Activated CD8-positive, alpha-beta T cell treated with anti-CD3 and anti-CD28 coated beads for 36 hours (primary cell): Measurements from ENCODE around the gene XPC. TPM values are rescaled to one million over a fixed set of nuclear protein-coding genes. Genes with fewer than 3 reads are reported as not detected.

Source experiments
- ATAC-seq: fragments of 200-7000 bp; cut with Tn5 transposase; one replicate; pipeline ENCODE4 v1.10.0; 2021; ENCODE audit warnings: mild to moderate bottlenecking, moderate library complexity
- CTCF ChIA-PET: fragments of 350-600 bp; sonication (Branson Sonifier 250); formaldehyde crosslinking; loops from one replicate; lab custom pipeline; 2021; ENCODE audit warnings: antibody characterized with exemption; lab: Charles Lee
- POLR2A ChIA-PET: fragments of 350-600 bp; sonication (Branson Sonifier 250); formaldehyde crosslinking; loops from one replicate; lab custom pipeline; 2021; ENCODE audit warnings: antibody characterized with exemption; lab: Charles Lee
- DNase-seq: peaks from one replicate; pipeline ENCODE4 v3.0.0-alpha.2; 2020
- H3K27ac Mint-ChIP-seq: one replicate; pipeline ENCODE4 v1.8.0; 2021; ENCODE audit warnings: mild to moderate bottlenecking, mixed read lengths
- H3K27me3 Mint-ChIP-seq: one replicate; pipeline ENCODE4 v1.8.0; 2021; ENCODE audit warnings: mixed read lengths
- H3K36me3 Mint-ChIP-seq: one replicate; pipeline ENCODE4 v1.8.0; 2021; ENCODE audit warnings: low read depth, mixed read lengths
- H3K4me1 Mint-ChIP-seq: one replicate; pipeline ENCODE4 v1.8.0; 2021; ENCODE audit warnings: low read depth, mixed read lengths
- H3K4me3 Mint-ChIP-seq: one replicate; pipeline ENCODE4 v1.8.0; 2021; ENCODE audit warnings: mild to moderate bottlenecking, moderate library complexity, mixed read lengths
- H3K9me3 Mint-ChIP-seq: one replicate; pipeline ENCODE4 v1.8.0; 2021; ENCODE audit warnings: mixed read lengths
- intact Hi-C: fragments of 100-400 bp; cut with micrococcal nuclease; formaldehyde crosslinking; loops from one replicate; pipeline ENCODE4 v1.10.0; 2022
- total RNA-seq, 2 experiments: library from RNA; stranded (reverse); gene quantifications; one replicate each; pipeline ENCODE4 v1.2.3, GENCODE V29; 2021
- TF ChIP-seq, protein P1 (sequence below): fragments of 200-600 bp; IDR thresholded peaks from one replicate; pipeline ENCODE4 v1.8.0; 2022; ENCODE audit warnings: antibody characterized with exemption, mild to moderate bottlenecking

XPC gene
- total RNA-seq, 2 experiments from 2014 or later: 23.5 to 24.8 TPM

DNA sequence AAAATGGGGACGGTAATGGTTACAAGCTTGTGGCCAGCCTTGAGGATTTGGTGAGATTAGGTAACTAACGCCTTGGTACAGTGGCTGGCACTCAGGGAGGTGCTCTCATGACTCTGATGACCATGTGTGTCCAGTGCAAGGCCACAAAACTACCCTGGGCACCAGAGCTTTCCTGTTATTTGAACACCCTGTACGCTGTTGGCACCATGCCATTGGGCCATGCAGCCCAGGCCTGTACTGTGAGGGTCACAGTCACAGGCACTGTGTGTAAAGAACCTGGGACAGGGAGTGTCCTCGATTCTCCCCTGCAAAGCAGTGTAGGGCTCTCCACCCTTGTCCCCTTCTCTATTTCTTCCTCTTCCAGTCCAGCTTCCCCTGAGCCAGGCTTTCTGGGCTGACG lies 47.3 kb downstream of the XPC start:
- peaks cover 22% of the 10 kb centered on the region for H3K4me1 Mint-ChIP-seq
- intact Hi-C loops: no loop called here
- H3K4me3 Mint-ChIP-seq: no peak overlapping the region
- H3K9me3 Mint-ChIP-seq: no peaks in the 10 kb centered on the region
- CTCF ChIA-PET: interaction anchor here (1.0 kb wide), 1 partner anchor 72 kb away, joined by 3 read pairs; no protein-coding TSS in a partner anchor
- no peak for DNase-seq
- POLR2A ChIA-PET: interaction anchor here (0.7 to 2.1 kb wide), 4 partner anchors 9 to 130 kb away, joined by 3 to 5 read pairs (median 4); partner anchors contain the start of gene XPC
- H3K36me3 Mint-ChIP-seq: peaks cover 51% of the 10 kb centered on the region
- H3K27ac Mint-ChIP-seq: no peak overlapping the region
- TF ChIP-seq, protein P1, sequence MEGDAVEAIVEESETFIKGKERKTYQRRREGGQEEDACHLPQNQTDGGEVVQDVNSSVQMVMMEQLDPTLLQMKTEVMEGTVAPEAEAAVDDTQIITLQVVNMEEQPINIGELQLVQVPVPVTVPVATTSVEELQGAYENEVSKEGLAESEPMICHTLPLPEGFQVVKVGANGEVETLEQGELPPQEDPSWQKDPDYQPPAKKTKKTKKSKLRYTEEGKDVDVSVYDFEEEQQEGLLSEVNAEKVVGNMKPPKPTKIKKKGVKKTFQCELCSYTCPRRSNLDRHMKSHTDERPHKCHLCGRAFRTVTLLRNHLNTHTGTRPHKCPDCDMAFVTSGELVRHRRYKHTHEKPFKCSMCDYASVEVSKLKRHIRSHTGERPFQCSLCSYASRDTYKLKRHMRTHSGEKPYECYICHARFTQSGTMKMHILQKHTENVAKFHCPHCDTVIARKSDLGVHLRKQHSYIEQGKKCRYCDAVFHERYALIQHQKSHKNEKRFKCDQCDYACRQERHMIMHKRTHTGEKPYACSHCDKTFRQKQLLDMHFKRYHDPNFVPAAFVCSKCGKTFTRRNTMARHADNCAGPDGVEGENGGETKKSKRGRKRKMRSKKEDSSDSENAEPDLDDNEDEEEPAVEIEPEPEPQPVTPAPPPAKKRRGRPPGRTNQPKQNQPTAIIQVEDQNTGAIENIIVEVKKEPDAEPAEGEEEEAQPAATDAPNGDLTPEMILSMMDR: no peak
- H3K27me3 Mint-ChIP-seq: no peaks in the 10 kb centered on the region
- no peak for ATAC-seq

DNA sequence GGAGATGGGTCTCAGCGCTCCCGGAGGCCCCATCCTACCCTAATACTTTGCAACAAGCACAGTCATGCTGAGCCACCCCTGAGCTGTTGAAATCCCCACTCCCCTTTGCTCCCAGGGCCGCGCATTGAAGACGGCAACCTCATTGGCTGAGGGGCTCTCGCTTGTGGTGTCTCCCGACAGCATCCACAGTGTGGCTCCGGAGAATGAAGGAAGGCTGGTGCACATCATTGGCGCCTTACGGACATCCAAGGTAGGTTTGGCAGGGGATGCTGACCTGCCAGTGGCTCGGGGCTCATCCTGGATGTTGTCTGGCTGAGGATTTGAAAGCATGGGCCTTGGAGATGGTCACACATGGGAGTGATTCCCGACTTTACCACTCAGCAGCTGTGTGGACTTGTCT lies 47.7 kb downstream of the XPC start:
- H3K27ac Mint-ChIP-seq: no peak overlapping the region
- ChIA-PET POLR2A (interaction anchor here (2.1 kb wide), 1 partner anchor 10 kb away, joined by 4 read pairs; no protein-coding TSS in a partner anchor), CTCF (interaction anchor here (1.0 kb wide), 1 partner anchor 73 kb away, joined by 3 read pairs; no protein-coding TSS in a partner anchor)
- DNase-seq: no peak
- no peaks in the 10 kb centered on the region for H3K27me3 Mint-ChIP-seq
- no peak for ATAC-seq
- H3K4me1 Mint-ChIP-seq: peaks cover 26% of the 10 kb centered on the region
- intact Hi-C loops: no loop called here
- H3K4me3 Mint-ChIP-seq: no peak overlapping the region
- peaks cover 50% of the 10 kb centered on the region for H3K36me3 Mint-ChIP-seq
- TF ChIP-seq, protein P1: no peak
- H3K9me3 Mint-ChIP-seq: no peaks in the 10 kb centered on the region

DNA sequence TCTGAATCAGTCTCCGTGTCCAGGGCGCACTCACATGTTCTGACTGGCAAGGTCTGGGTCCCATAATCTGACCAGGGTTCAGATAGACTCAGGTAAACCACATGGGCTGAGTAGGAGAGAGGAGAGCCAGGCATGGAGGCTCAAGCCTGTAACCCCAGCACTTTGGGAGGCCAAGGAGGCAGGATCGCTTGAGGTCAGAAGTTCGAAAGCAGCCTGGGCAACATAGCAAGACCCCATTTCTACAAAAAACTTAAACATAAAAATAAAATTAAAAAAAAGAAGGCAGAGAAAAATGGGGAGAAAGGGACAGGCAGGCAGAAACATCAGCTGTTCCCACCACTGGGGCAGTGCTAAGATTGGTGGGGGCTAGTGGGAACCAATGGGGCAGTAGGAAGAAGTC lies 48.2 kb downstream of the XPC start:
- POLR2A ChIA-PET: interaction anchor here (2.1 kb wide), 1 partner anchor 10 kb away, joined by 4 read pairs; no protein-coding TSS in a partner anchor
- Mint-ChIP-seq H3K36me3 (peaks cover 48% of the 10 kb centered on the region), H3K9me3 (no peaks in the 10 kb centered on the region), H3K27me3 (no peaks in the 10 kb centered on the region), H3K27ac (no peak overlapping the region), H3K4me1 (peaks cover 27% of the 10 kb centered on the region), H3K4me3 (no peak overlapping the region)
- DNase-seq (no peak), ATAC-seq (no peak)
- CTCF ChIA-PET: no interaction called here
- intact Hi-C loops: no loop called here
- TF ChIP-seq, protein P1: no peak

DNA sequence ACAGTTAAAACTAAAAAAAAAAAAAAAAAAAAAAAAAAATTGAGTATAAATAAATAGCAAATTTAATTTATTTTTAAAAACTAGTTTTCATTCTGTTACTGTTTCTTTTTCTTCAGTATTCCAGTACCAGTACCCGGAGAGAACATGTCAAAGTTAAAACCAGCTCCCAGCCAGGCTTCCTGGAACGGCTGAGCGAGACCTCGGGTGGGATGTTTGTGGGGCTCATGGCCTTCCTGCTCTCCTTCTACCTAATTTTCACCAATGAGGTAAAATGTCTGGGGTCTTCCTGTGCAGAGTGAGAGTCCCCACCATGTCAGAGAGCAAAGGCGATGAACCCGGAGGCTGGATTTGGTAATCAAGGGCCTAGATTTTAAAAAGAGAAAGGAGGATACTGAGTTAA lies 49.1 kb downstream of the XPC start:
- intact Hi-C loops: loop anchor here (5.0 kb wide), 1 partner anchor 232 kb away; no protein-coding TSS in a partner anchor
- Mint-ChIP-seq H3K27me3 (no peaks in the 10 kb centered on the region), H3K4me1 (peaks cover 27% of the 10 kb centered on the region), H3K27ac (no peak overlapping the region), H3K9me3 (no peaks in the 10 kb centered on the region), H3K4me3 (no peak overlapping the region), H3K36me3 (peaks cover 48% of the 10 kb centered on the region)
- ChIA-PET CTCF (no interaction called here), POLR2A (interaction anchor here (1.5 kb wide), 1 partner anchor 12 kb away, joined by 4 read pairs; no protein-coding TSS in a partner anchor)
- TF ChIP-seq, protein P1: no peak
- ATAC-seq (no peak), DNase-seq (no peak)

DNA sequence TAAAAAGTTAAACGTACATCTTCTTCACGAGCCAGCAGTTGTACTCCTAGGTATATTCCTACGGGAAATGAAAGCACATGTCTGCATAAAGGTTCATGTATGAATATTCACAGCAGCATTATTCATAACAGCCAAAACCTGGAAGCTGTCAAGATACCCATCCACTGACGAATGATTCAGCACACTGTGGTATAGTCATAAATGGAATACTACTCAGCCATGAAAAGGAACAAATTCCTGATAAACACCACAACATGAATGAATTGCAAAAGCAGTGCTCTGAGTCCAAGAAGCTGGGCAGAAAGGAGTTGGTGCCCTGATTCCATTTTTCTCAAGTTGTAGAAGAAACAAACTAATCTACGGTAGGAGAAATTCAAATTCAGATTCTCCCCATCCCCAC lies 49.7 kb downstream of the XPC start:
- peaks cover 27% of the 10 kb centered on the region for H3K4me1 Mint-ChIP-seq
- ChIA-PET POLR2A (interaction anchor here (1.5 kb wide), 1 partner anchor 13 kb away, joined by 4 read pairs; no protein-coding TSS in a partner anchor), CTCF (no interaction called here)
- ATAC-seq: no peak
- H3K27ac Mint-ChIP-seq: no peak overlapping the region
- no peaks in the 10 kb centered on the region for H3K9me3 Mint-ChIP-seq
- no peak overlapping the region for H3K4me3 Mint-ChIP-seq
- TF ChIP-seq, protein P1: no peak
- H3K36me3 Mint-ChIP-seq: peaks cover 51% of the 10 kb centered on the region
- no peak for DNase-seq
- no peaks in the 10 kb centered on the region for H3K27me3 Mint-ChIP-seq
- intact Hi-C loops: loop anchor here (5.0 kb wide), 1 partner anchor 231 kb away; no protein-coding TSS in a partner anchor
